ENCODE results near the gene ADARB1.

DNA sequence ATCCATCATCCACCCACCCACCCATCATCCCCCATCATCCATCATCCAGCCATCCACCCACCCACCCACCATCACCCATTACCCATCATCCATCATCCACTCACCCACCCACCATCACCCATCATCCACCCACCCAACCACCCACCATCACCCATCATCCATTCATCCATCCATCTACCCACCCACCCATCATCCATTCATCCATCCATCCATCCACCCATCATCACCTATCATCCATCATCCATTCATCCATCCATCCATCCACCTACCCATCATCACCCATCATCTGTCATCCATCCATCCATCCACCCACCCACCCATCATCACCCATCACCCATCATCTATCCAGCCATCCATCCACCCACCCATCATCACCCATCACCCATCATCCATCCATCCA, 81.5 kb downstream of the ADARB1 start:
- TF ChIP-seq, protein P1, sequence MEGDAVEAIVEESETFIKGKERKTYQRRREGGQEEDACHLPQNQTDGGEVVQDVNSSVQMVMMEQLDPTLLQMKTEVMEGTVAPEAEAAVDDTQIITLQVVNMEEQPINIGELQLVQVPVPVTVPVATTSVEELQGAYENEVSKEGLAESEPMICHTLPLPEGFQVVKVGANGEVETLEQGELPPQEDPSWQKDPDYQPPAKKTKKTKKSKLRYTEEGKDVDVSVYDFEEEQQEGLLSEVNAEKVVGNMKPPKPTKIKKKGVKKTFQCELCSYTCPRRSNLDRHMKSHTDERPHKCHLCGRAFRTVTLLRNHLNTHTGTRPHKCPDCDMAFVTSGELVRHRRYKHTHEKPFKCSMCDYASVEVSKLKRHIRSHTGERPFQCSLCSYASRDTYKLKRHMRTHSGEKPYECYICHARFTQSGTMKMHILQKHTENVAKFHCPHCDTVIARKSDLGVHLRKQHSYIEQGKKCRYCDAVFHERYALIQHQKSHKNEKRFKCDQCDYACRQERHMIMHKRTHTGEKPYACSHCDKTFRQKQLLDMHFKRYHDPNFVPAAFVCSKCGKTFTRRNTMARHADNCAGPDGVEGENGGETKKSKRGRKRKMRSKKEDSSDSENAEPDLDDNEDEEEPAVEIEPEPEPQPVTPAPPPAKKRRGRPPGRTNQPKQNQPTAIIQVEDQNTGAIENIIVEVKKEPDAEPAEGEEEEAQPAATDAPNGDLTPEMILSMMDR (IDR thresholded peaks at IDR 0.05), result no peak
- TF ChIP-seq POLR2A (IDR thresholded peaks at IDR 0.05), result no peak
- TF ChIP-seq EP300 (IDR thresholded peaks at IDR 0.05), result no peak

Data from tibial nerve (tissue), 4 donors.